Panc1 (cell line): ENCODE data around the gene OR2C3.

Experiments
- POLR2AphosphoS5 ChIP-seq: IDR thresholded peaks from 2 replicates; pipeline ENCODE4 v1.6.1; 2012; ENCODE audit warnings: mild to moderate bottlenecking, low read depth, low read length, moderate library complexity
- REST ChIP-seq, 2 experiments: IDR thresholded peaks; 2 replicates each; pipeline ENCODE4 v1.6.1; 2011 to 2012; ENCODE audit warnings: low read depth in 2 of 2, control low read depth in 1 of 2, low read length in 1 of 2, mild to moderate bottlenecking in 1 of 2, moderate library complexity in 1 of 2; ENCODE audit not compliant: insufficient read depth in 1 of 2
- SIN3A ChIP-seq: IDR thresholded peaks from 2 replicates; pipeline ENCODE4 v1.6.1; 2012; ENCODE audit warnings: low read depth, mild to moderate bottlenecking, low read length, moderate library complexity, borderline replicate concordance; ENCODE audit not compliant: insufficient read depth
- TCF7L2 ChIP-seq: IDR thresholded peaks from 2 replicates; pipeline ENCODE4 v1.6.1; 2011; ENCODE audit warnings: mild to moderate bottlenecking, low read depth, low read length, inconsistent platforms
- TF ChIP-seq, protein P1 (sequence below): fragments of 450-650 bp; IDR thresholded peaks from 2 replicates; pipeline ENCODE4 v1.5.1; 2017; ENCODE audit warnings: mild to moderate bottlenecking

DNA sequence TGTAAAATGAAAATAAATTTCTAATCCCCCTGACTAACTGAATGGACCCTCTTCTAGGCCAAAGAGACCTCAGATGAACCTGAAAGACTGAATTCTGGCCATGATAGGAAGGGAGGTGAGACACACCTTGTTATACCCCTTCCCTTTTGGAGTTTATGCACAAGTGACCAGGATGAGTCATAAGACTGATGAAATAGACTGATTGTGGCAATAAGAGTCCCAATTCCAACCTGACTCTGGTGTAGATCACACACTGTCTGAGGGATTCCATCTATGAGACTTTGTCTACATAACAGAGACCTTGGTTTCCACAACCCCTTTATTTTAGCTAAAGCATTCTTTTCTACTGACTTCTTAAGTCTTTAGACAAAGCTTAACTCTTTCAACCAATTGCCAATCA lies 38.4 kb upstream of the OR2C3 start:
- TF ChIP-seq POLR2AphosphoS5 (no peak), REST (IDR thresholded peaks at IDR 0.05; ENCODE audit: insufficient read depth in 1 of 2, low read depth in 2 of 2, low read length in 1 of 2) (no peak), SIN3A (no peak), TCF7L2 (no peak)
- TF ChIP-seq, protein P1, sequence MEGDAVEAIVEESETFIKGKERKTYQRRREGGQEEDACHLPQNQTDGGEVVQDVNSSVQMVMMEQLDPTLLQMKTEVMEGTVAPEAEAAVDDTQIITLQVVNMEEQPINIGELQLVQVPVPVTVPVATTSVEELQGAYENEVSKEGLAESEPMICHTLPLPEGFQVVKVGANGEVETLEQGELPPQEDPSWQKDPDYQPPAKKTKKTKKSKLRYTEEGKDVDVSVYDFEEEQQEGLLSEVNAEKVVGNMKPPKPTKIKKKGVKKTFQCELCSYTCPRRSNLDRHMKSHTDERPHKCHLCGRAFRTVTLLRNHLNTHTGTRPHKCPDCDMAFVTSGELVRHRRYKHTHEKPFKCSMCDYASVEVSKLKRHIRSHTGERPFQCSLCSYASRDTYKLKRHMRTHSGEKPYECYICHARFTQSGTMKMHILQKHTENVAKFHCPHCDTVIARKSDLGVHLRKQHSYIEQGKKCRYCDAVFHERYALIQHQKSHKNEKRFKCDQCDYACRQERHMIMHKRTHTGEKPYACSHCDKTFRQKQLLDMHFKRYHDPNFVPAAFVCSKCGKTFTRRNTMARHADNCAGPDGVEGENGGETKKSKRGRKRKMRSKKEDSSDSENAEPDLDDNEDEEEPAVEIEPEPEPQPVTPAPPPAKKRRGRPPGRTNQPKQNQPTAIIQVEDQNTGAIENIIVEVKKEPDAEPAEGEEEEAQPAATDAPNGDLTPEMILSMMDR, result no peak
